ENCODE results near the gene RGL2.
A peak's percentile ranks its signal among the peaks of the same experiment; 100 is the strongest.
"Not testable (repeated sequence)": the region's sequence is repeated elsewhere in the genome, so short reads cannot be mapped to it uniquely, and the experiment has no call there.

Gene RGL2

GRCh38 chr6:33343953-33344611, 45.3 kb upstream of the RGL2 start:
- no peaks in the 10 kb centered on the region for H3K36me3 ChIP-seq (ENCODE audit: insufficient read depth, low read length)
- H3K4me3 ChIP-seq (ENCODE audit: low read depth in 1 of 2, low read length in 2 of 2) = no peak overlapping the region; a peak in 1 of 4 replicates
- no peaks in the 10 kb centered on the region for H4K20me1 ChIP-seq (ENCODE audit: insufficient read depth, low read length)
- DNase-seq (peak; percentile 42), ATAC-seq (ENCODE audit: insufficient read depth, low read depth) (peak; percentile 57)
- H3K79me2 ChIP-seq (ENCODE audit: insufficient read depth, low read length) = no peaks in the 10 kb centered on the region
- TF ChIP-seq EZH2 (IDR thresholded peaks at IDR 0.05; ENCODE audit: borderline replicate concordance, low read depth, low read length, severe bottlenecking) = no peak
- TF ChIP-seq CTCF (IDR thresholded peaks at IDR 0.05; ENCODE audit: borderline replicate concordance, extremely low read depth, low read length, poor library complexity, severe bottlenecking) = no peak
- no peaks in the 10 kb centered on the region for H3K9me3 ChIP-seq (ENCODE audit: insufficient read depth, low read length, severe bottlenecking)
- peak overlapping the region; percentile 73 for H3K4me2 ChIP-seq (ENCODE audit: insufficient read depth, low read length)
- peaks cover 27% of the 10 kb centered on the region for H3K4me1 ChIP-seq (ENCODE audit: insufficient read depth, low read length)
- H2AFZ ChIP-seq (ENCODE audit: low read depth, low read length) = no peak overlapping the region
- H3K27ac ChIP-seq (ENCODE audit: low read length) = peak overlapping the region; percentile 12; the same call in 1 of the 2 replicates
- no peaks in the 10 kb centered on the region for H3K27me3 ChIP-seq (ENCODE audit: insufficient read depth, low read length, poor library complexity)
- no peak overlapping the region for H3K9ac ChIP-seq (ENCODE audit: low read depth, low read length)

- not testable (repeated sequence) for H3K36me3 ChIP-seq (ENCODE audit: insufficient read depth, low read length); DNase-seq; ATAC-seq (ENCODE audit: insufficient read depth, low read depth); H4K20me1 ChIP-seq (ENCODE audit: insufficient read depth, low read length); H3K9ac ChIP-seq (ENCODE audit: low read depth, low read length); H3K27ac ChIP-seq (ENCODE audit: low read length); H3K79me2 ChIP-seq (ENCODE audit: insufficient read depth, low read length); H3K27me3 ChIP-seq (ENCODE audit: insufficient read depth, low read length, poor library complexity); H2AFZ ChIP-seq (ENCODE audit: low read depth, low read length); H3K9me3 ChIP-seq (ENCODE audit: insufficient read depth, low read length, severe bottlenecking); H3K4me3 ChIP-seq (ENCODE audit: low read depth in 1 of 2, low read length in 2 of 2)
- Histone ChIP-seq H3K4me2 (ENCODE audit: insufficient read depth, low read length) (peak overlapping the region; percentile 73; the same call in 1 of the 2 replicates), H3K4me1 (ENCODE audit: insufficient read depth, low read length) (peaks cover 27% of the 10 kb centered on the region)
Observed at GRCh38 chr6:33343606-33343952, 44.8 kb upstream of the RGL2 start.

GRCh38 chr6:33339193-33339592, 40.5 kb upstream of the RGL2 start:
- ATAC-seq (ENCODE audit: insufficient read depth, low read depth) = no peak
- Histone ChIP-seq H3K4me1 (ENCODE audit: insufficient read depth, low read length) (peaks cover 9% of the 10 kb centered on the region), H3K4me2 (ENCODE audit: insufficient read depth, low read length) (no peak overlapping the region), H3K4me3 (ENCODE audit: low read depth in 1 of 2, low read length in 2 of 2) (no peak overlapping the region), H3K9me3 (ENCODE audit: insufficient read depth, low read length, severe bottlenecking) (no peaks in the 10 kb centered on the region), H3K79me2 (ENCODE audit: insufficient read depth, low read length) (no peaks in the 10 kb centered on the region), H3K9ac (ENCODE audit: low read depth, low read length) (no peak overlapping the region), H2AFZ (ENCODE audit: low read depth, low read length) (no peak overlapping the region), H3K27ac (ENCODE audit: low read length) (no peak overlapping the region), H4K20me1 (ENCODE audit: insufficient read depth, low read length) (no peaks in the 10 kb centered on the region), H3K36me3 (ENCODE audit: insufficient read depth, low read length) (no peaks in the 10 kb centered on the region), H3K27me3 (ENCODE audit: insufficient read depth, low read length, poor library complexity) (no peaks in the 10 kb centered on the region)
- no peak for DNase-seq
- TF ChIP-seq EZH2 (IDR thresholded peaks at IDR 0.05; ENCODE audit: borderline replicate concordance, low read depth, low read length, severe bottlenecking) (no peak), CTCF (IDR thresholded peaks at IDR 0.05; ENCODE audit: borderline replicate concordance, extremely low read depth, low read length, poor library complexity, severe bottlenecking) (no peak)

GRCh38 chr6:33336495-33336894, 37.8 kb upstream of the RGL2 start:
- no peaks in the 10 kb centered on the region for H3K4me1 ChIP-seq (ENCODE audit: insufficient read depth, low read length)
- H3K9me3 ChIP-seq (ENCODE audit: insufficient read depth, low read length, severe bottlenecking) = no peaks in the 10 kb centered on the region
- H3K27me3 ChIP-seq (ENCODE audit: insufficient read depth, low read length, poor library complexity) = no peaks in the 10 kb centered on the region
- H3K27ac ChIP-seq (ENCODE audit: low read length) = no peak overlapping the region
- H3K79me2 ChIP-seq (ENCODE audit: insufficient read depth, low read length) = no peaks in the 10 kb centered on the region
- no peaks in the 10 kb centered on the region for H4K20me1 ChIP-seq (ENCODE audit: insufficient read depth, low read length)
- no peak for TF ChIP-seq CTCF (IDR thresholded peaks at IDR 0.05; ENCODE audit: borderline replicate concordance, extremely low read depth, low read length, poor library complexity, severe bottlenecking)
- no peak for TF ChIP-seq EZH2 (IDR thresholded peaks at IDR 0.05; ENCODE audit: borderline replicate concordance, low read depth, low read length, severe bottlenecking)
- H2AFZ ChIP-seq (ENCODE audit: low read depth, low read length) = no peak overlapping the region
- H3K4me3 ChIP-seq (ENCODE audit: low read depth in 1 of 2, low read length in 2 of 2) = no peak overlapping the region
- ATAC-seq (ENCODE audit: insufficient read depth, low read depth) (no peak), DNase-seq (no peak)
- no peak overlapping the region for H3K9ac ChIP-seq (ENCODE audit: low read depth, low read length)
- H3K36me3 ChIP-seq (ENCODE audit: insufficient read depth, low read length) = no peaks in the 10 kb centered on the region
- H3K4me2 ChIP-seq (ENCODE audit: insufficient read depth, low read length) = no peak overlapping the region

Data from DND-41 (cell line).